NCI-H187 (cell line): ENCODE measurements around the gene NSMF.

Experiments
- DNase-seq, 2 experiments: peaks; one replicate each; lab custom pipeline; 2025; lab: John Stamatoyannopoulos, UW

Gene NSMF

GRCh38 chr9:137492464-137493363 is 33.6 kb upstream of the NSMF start:
- no peak for DNase-seq

- no peak for DNase-seq
Observed at GRCh38 chr9:137491735-137492432, 32.8 kb upstream of the NSMF start.

- no peak for DNase-seq
Observed at GRCh38 chr9:137490532-137491186, 31.5 kb upstream of the NSMF start.

GRCh38 chr9:137488906-137489305 is 29.8 kb upstream of the NSMF start:
- DNase-seq, result no peak

GRCh38 chr9:137488327-137488653 is 29.2 kb upstream of the NSMF start:
- DNase-seq, result no peak

- DNase-seq, result peak; percentile 8 to 21
Observed at GRCh38 chr9:137487454-137488326, 28.6 kb upstream of the NSMF start.

- DNase-seq, result no peak
Observed at GRCh38 chr9:137486545-137487453, 27.7 kb upstream of the NSMF start.

- no peak for DNase-seq
Observed at GRCh38 chr9:137486141-137486490, 27.0 kb upstream of the NSMF start.

GRCh38 chr9:137485343-137486140 is 26.4 kb upstream of the NSMF start:
- no peak for DNase-seq

- no peak for DNase-seq
Observed at GRCh38 chr9:137484551-137485315, 25.6 kb upstream of the NSMF start.

GRCh38 chr9:137482094-137482781 is 23.1 kb upstream of the NSMF start:
- DNase-seq, result no peak

- no peak for DNase-seq
Observed at GRCh38 chr9:137480686-137481683, 21.9 kb upstream of the NSMF start.

GRCh38 chr9:137479892-137480685 is 21.0 kb upstream of the NSMF start:
- no peak for DNase-seq

GRCh38 chr9:137478962-137479861 is 20.1 kb upstream of the NSMF start:
- no peak for DNase-seq

- no peak for DNase-seq
Observed at GRCh38 chr9:137478613-137478961, 19.5 kb upstream of the NSMF start.
